Ovary (tissue), 3 donors: Measurements from ENCODE around the gene SAMD4A.

Source experiments
- CTCF ChIP-seq, 3 donors: fragments of 450-650 bp in 2 of 3; fragments of 200-600 bp in 1 of 3; IDR thresholded peaks; one replicate each; pipeline versions ENCODE4 v1.5.1 to v1.8.0; 2016 to 2022; ENCODE audit warnings: antibody characterized with exemption in 3 of 3, mild to moderate bottlenecking in 1 of 3
- EP300 ChIP-seq: sonication (generic); formaldehyde crosslinking; IDR thresholded peaks from one replicate; pipeline ENCODE4 v1.6.1; 2017; ENCODE audit warnings: antibody characterized with exemption
- POLR2A ChIP-seq: fragments of 450-650 bp; IDR thresholded peaks from one replicate; pipeline ENCODE4 v1.6.1; 2017; ENCODE audit warnings: antibody characterized with exemption, mild to moderate bottlenecking, moderate library complexity
- donor health status: DM: no; HTN: no; CAD: no.

GRCh38 chr14:54734966-54735365 is 168.0 kb downstream of the SAMD4A start:
- TF ChIP-seq EP300 (no peak), CTCF (IDR thresholded peaks at IDR 0.05) (no peak), POLR2A (no peak)
